ENCODE data around the gene FZD2. TPM values are rescaled to one million over a fixed set of nuclear protein-coding genes. Genes with fewer than 3 reads are reported as not detected.
A peak's percentile ranks its signal among the peaks of the same experiment; 100 is the strongest.

FZD2 gene
- total RNA-seq, 1 donor from 2014 or later, result 15.5 TPM

GRCh38 chr17:44606658-44607057 is 49.4 kb downstream of the FZD2 start:
- DNase-seq (ENCODE audit: low read depth), result no peak

- DNase-seq (ENCODE audit: low read depth), result peak; percentile 87
Observed at GRCh38 chr17:44607836-44608690, 50.8 kb downstream of the FZD2 start.

GRCh38 chr17:44608727-44609435 is 51.6 kb downstream of the FZD2 start:
- DNase-seq (ENCODE audit: low read depth), result no peak

- DNase-seq (ENCODE audit: low read depth), result no peak
Observed at GRCh38 chr17:44610331-44610730, 53.0 kb downstream of the FZD2 start.

Other genes starting within 250 kb of the FZD2 start
- gene RUNDC3A, start 248.9 kb upstream of the FZD2 start, total RNA-seq, result 0.40 and 0.62 TPM in 2 replicates
- gene SLC25A39, start 232.7 kb upstream of the FZD2 start, total RNA-seq, result 80.8 and 84.0 TPM in 2 replicates
- 337 and 394 TPM in 2 replicates for gene GRN, start 212.2 kb upstream of the FZD2 start, total RNA-seq
- gene FAM171A2, start 193.6 kb upstream of the FZD2 start, total RNA-seq, result 89.5 and 141 TPM in 2 replicates
- 0.10 TPM in 1 of 2 replicates, not detected in the other for gene ITGA2B, start 167.8 kb upstream of the FZD2 start, total RNA-seq
- gene GPATCH8, start 54.1 kb upstream of the FZD2 start, total RNA-seq, result 18.6 and 21.4 TPM in 2 replicates
- 0.11 and 0.83 TPM in 2 replicates for gene MEIOC, start 99.0 kb downstream of the FZD2 start, total RNA-seq
- gene CCDC43, start 132.3 kb downstream of the FZD2 start, total RNA-seq, result 60.9 and 69.7 TPM in 2 replicates
- 2.4 and 4.6 TPM in 2 replicates for gene DBF4B, start 151.2 kb downstream of the FZD2 start, total RNA-seq
- 0.16 and 0.31 TPM in 2 replicates for gene ADAM11, start 201.5 kb downstream of the FZD2 start, total RNA-seq